GM19372 (cell line): ENCODE data around the gene PIK3C2G.
"Not testable (repeated sequence)": the region's sequence is repeated elsewhere in the genome, so short reads cannot be mapped to it uniquely, and the experiment has no call there.

ENCODE experiments used
- ATAC-seq: cut with Tn5 transposase; IDR thresholded peaks from one replicate; pipeline ENCODE4 v1.9.1; 2021; ENCODE audit warnings: mild to moderate bottlenecking, low read depth, moderate library complexity; ENCODE audit not compliant: unreplicated experiment

PIK3C2G gene

DNA sequence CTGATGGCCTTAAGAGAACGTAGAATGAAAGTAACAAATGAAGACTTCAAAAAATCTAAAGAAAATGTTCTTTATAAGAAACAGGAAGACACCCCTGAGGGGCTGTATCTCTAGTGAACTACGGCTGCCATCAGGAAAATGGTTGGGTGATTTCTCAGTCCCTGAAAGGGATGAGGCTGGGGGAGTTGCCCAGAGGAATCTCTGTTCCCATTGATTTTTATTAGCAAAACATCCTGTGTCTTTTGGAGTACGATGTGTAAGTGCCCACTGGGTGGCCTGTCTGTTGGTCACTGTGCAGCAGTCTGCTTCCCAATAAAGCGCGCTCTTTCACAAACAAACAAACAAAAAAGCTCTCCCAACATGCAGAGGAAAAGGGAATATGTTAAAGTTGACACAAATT lies 432.7 kb downstream of the PIK3C2G start:
- ATAC-seq, result not testable (repeated sequence)

DNA sequence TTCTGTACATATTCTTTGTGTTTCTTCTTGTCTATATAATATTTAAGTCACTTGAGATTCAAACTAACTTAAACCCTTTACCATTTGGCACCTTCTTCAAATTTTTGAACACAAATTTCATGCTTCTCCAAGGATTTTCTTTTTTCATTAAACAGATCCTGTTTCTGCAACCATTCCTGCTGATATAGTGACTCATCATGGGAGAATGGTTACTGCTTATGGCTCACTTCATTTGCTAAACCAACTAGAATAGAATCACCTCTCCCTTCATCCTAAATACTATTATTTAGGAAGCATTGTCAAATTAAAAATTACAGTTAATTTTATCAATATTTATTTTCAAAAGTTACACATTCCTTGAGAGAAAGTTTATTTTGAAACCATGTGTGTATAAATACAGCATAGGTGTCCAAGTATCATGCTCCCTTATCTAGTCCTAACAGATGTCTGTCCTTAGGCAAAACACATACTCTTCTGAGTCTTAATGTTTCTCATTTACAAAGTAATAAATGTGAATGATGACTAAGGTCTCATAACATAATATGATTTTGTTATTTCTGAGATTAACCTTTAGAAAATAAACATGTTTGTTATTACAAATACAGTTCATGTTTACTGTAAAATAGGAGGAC lies 435.8 kb downstream of the PIK3C2G start:
- no peak for ATAC-seq
